HCT116 (cell line): ENCODE results near the gene DRICH1. TPM values are rescaled to one million over a fixed set of nuclear protein-coding genes. Genes with fewer than 3 reads are reported as not detected.
"Not testable (repeated sequence)": the region's sequence is repeated elsewhere in the genome, so short reads cannot be mapped to it uniquely, and the experiment has no call there.

Experiments used
- ATAC-seq: fragments of 200-7000 bp; cut with Tn5 transposase; 2 replicates; pipeline ENCODE4 v1.9.1; 2020; ENCODE audit warnings: mild to moderate bottlenecking, moderate library complexity
- BruUV-seq: library from RNA; stranded (reverse); fragments of 400-500 nt; replicated peaks from 2 replicates; lab custom pipeline; 2021; lab: Mats Ljungman, UMichigan
- CTCF ChIA-PET: fragments of 300-600 bp; sonication (Branson Sonifier 250); formaldehyde crosslinking; loops from one replicate; lab custom pipeline; 2021; ENCODE audit warnings: antibody characterized with exemption; lab: Charles Lee
- POLR2A ChIA-PET: fragments of 300-600, 350-600 bp; sonication (Branson Sonifier 250); formaldehyde crosslinking; loops from one replicate; lab custom pipeline; 2021; ENCODE audit warnings: antibody characterized with exemption; lab: Charles Lee
- RAD21 ChIA-PET, 2 experiments: fragments of 300-600 bp; sonication (Branson Sonifier 250); formaldehyde crosslinking; loops; one replicate each; lab custom pipeline; 2023; ENCODE audit warnings: low total read pairs in 2 of 2; ENCODE audit not compliant: uncharacterized antibody in 2 of 2, unreplicated experiment in 2 of 2, low non-redundant PET in 1 of 2; lab: Charles Lee
- DNase-seq: peaks from one replicate; pipeline ENCODE4 v3.0.0-alpha.2; 2010; ENCODE audit warnings: low read depth, low spot score
- H2AFZ ChIP-seq: fragments of 200-600 bp; shearing (Covaris generic), sonication (generic); 2 replicates; pipeline ENCODE4 v1.6.1; 2017; ENCODE audit warnings: low read depth, mixed run types, mixed read lengths, antibody characterized with exemption, low read length; ENCODE audit not compliant: poor library complexity, severe bottlenecking
- H3K27ac ChIP-seq: 2 replicates; pipeline ENCODE4 v1.5.1; 2012; ENCODE audit warnings: low read depth, low read length
- H3K27me3 ChIP-seq: fragments of 200-600 bp; sonication (generic); 2 replicates; pipeline ENCODE4 v1.6.1; 2016; ENCODE audit warnings: mixed run types, low read length, mixed read lengths; ENCODE audit not compliant: insufficient read depth
- H3K36me3 ChIP-seq, 2 experiments: fragments of 200-500 bp in 1 of 2; fragments of 200-600 bp in 1 of 2; sonication (Bioruptor generic) in 1 of 2; sonication (generic) in 1 of 2; 2 replicates each; pipeline versions ENCODE4 v1.5.1 to v1.6.1; 2014 to 2016; ENCODE audit warnings: low read length in 2 of 2, inconsistent platforms in 1 of 2, mixed read lengths in 1 of 2, mixed run types in 1 of 2; ENCODE audit not compliant: insufficient read depth in 2 of 2, control insufficient read depth in 1 of 2
- H3K4me1 ChIP-seq, 2 experiments: fragments of 200-600 bp in 1 of 2; sonication (generic) in 1 of 2; 2 replicates each; pipeline versions ENCODE4 v1.5.1 to v1.6.1; 2012 to 2017; ENCODE audit warnings: low read length in 2 of 2, inconsistent platforms in 1 of 2, mild to moderate bottlenecking in 1 of 2, mixed read lengths in 1 of 2, mixed run types in 1 of 2, moderate library complexity in 1 of 2; ENCODE audit not compliant: insufficient read depth in 2 of 2, control insufficient read depth in 1 of 2
- H3K4me2 ChIP-seq: fragments of 200-600 bp; sonication (generic); 2 replicates; pipeline ENCODE4 v1.6.1; 2017; ENCODE audit warnings: mixed run types, low read length, mixed read lengths
- H3K4me3 ChIP-seq, 2 experiments: fragments of 200-600 bp in 1 of 2; sonication (generic) in 1 of 2; replicated peaks in 1 of 2; 2 replicates each; pipeline ENCODE4 v1.5.1; 2011 to 2016; ENCODE audit warnings: low read length in 2 of 2, control low read depth in 1 of 2, low read depth in 1 of 2, mild to moderate bottlenecking in 1 of 2, mixed read lengths in 1 of 2, mixed run types in 1 of 2
- H3K79me2 ChIP-seq: fragments of 200-600 bp; sonication (generic); 2 replicates; pipeline ENCODE4 v1.6.1; 2017; ENCODE audit warnings: mild to moderate bottlenecking, mixed run types, low read length, moderate library complexity, mixed read lengths; ENCODE audit not compliant: insufficient read depth
- H3K9ac ChIP-seq: fragments of 200-600 bp; sonication (generic); 2 replicates; pipeline ENCODE4 v1.6.1; 2016; ENCODE audit warnings: low read length, mixed read lengths
- H3K9me2 ChIP-seq: fragments of 200-600 bp; sonication (generic), shearing (Covaris generic); 2 replicates; pipeline ENCODE4 v1.6.1; 2017; ENCODE audit warnings: mixed run types, mild to moderate bottlenecking, moderate library complexity; ENCODE audit not compliant: insufficient read depth
- H3K9me3 ChIP-seq, 2 experiments: fragments of 200-500 bp in 1 of 2; fragments of 200-600 bp in 1 of 2; sonication (Bioruptor generic) in 1 of 2; sonication (generic) in 1 of 2; 2 replicates each; pipeline ENCODE4 v1.6.1; 2014 to 2017; ENCODE audit warnings: low read length in 2 of 2, mixed read lengths in 2 of 2, inconsistent platforms in 1 of 2, low read depth in 1 of 2, mild to moderate bottlenecking in 1 of 2, mixed run types in 1 of 2, moderate library complexity in 1 of 2; ENCODE audit not compliant: control insufficient read depth in 1 of 2, insufficient read depth in 1 of 2
- H4K20me1 ChIP-seq: fragments of 200-600 bp; sonication (generic), shearing (Covaris generic); 2 replicates; pipeline ENCODE4 v1.6.1; 2017; ENCODE audit warnings: mixed run types, mild to moderate bottlenecking, moderate library complexity; ENCODE audit not compliant: insufficient read depth
- CTCF ChIP-seq, 3 experiments: fragments of 200-600 bp in 1 of 3; sonication (generic) in 1 of 3; IDR thresholded peaks in 2 of 3; conservative IDR thresholded peaks in 1 of 3; 2 replicates each; pipeline ENCODE4 v1.5.1; 2012 to 2017; ENCODE audit warnings: low read depth in 2 of 3, low read length in 2 of 3, antibody characterized with exemption in 1 of 3, borderline replicate concordance in 1 of 3, control low read depth in 1 of 3, mild to moderate bottlenecking in 1 of 3, mixed read lengths in 1 of 3, mixed run types in 1 of 3, moderate library complexity in 1 of 3; ENCODE audit not compliant: insufficient read depth in 1 of 3
- FOSL1 ChIP-seq: IDR thresholded peaks from 2 replicates; pipeline ENCODE4 v1.6.1; 2012; ENCODE audit warnings: low read depth
- TCF7L2 ChIP-seq: IDR thresholded peaks from 2 replicates; pipeline ENCODE4 v1.7.0; 2011; ENCODE audit warnings: borderline replicate concordance, inconsistent platforms; ENCODE audit not compliant: insufficient read depth, insufficient read length; ENCODE audit errors: extremely low read depth
- YY1 ChIP-seq: IDR thresholded peaks from 2 replicates; pipeline ENCODE4 v1.6.1; 2011; ENCODE audit warnings: low read length, low read depth, moderate library complexity, mild to moderate bottlenecking; ENCODE audit not compliant: insufficient replicate concordance; ENCODE audit errors: extremely low read depth
- ZNF274 ChIP-seq: fragments of 200-500 bp; sonication (Bioruptor generic); IDR thresholded peaks from 2 replicates; pipeline ENCODE4 v1.6.1; 2014; ENCODE audit warnings: mild to moderate bottlenecking, low read depth, low read length, inconsistent platforms
- intact Hi-C: fragments of 100-400 bp; cut with micrococcal nuclease; formaldehyde crosslinking; loops from 2 replicates; pipeline ENCODE4 v1.10.0; 2022
- total RNA-seq: library from RNA; stranded (reverse); gene quantifications from one replicate; pipeline ENCODE4 v1.2.1, GENCODE V29; 2021; ENCODE audit not compliant: unreplicated experiment
- TF ChIP-seq, protein P1 (sequence below): IDR thresholded peaks from 2 replicates; pipeline ENCODE4 v1.6.1; 2012

Gene DRICH1
- total RNA-seq, 1 experiment from 2014 or later: 0.44 TPM

GRCh38 chr22:23638611-23639010, 6.5 kb upstream of the DRICH1 start:
- Histone ChIP-seq H3K4me1 (no peaks in the 10 kb centered on the region), H3K27me3 (no peaks in the 10 kb centered on the region), H4K20me1 (no peaks in the 10 kb centered on the region)
- TF ChIP-seq, protein P1, sequence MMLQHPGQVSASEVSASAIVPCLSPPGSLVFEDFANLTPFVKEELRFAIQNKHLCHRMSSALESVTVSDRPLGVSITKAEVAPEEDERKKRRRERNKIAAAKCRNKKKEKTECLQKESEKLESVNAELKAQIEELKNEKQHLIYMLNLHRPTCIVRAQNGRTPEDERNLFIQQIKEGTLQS: no peak
- TF ChIP-seq FOSL1 (no peak), ZNF274 (no peak), YY1 (no peak), CTCF (IDR thresholded peaks at IDR 0.05 in 2 of 3, conservative IDR thresholded peaks at IDR 0.05 in 1 of 3; ENCODE audit: borderline replicate concordance in 1 of 3, insufficient read depth in 1 of 3, low read depth in 2 of 3, low read length in 2 of 3) (no peak), TCF7L2 (no peak)
- TF ChIP-seq, all 23 proteins: peak for 0
- ChIA-PET CTCF (no interaction called here), POLR2A (no interaction called here), RAD21 (no interaction called here)
- ATAC-seq (no peak), DNase-seq (no peak)
- no peak overlapping the region for H3K9ac ChIP-seq
- H2AFZ ChIP-seq: no peak overlapping the region
- no peak overlapping the region for H3K27ac ChIP-seq
- no peaks in the 10 kb centered on the region for H3K9me2 ChIP-seq
- H3K79me2 ChIP-seq: no peaks in the 10 kb centered on the region
- intact Hi-C loops: no loop called here
- no peaks in the 10 kb centered on the region for H3K36me3 ChIP-seq
- H3K4me3 ChIP-seq: no peak overlapping the region
- H3K9me3 ChIP-seq: no peaks in the 10 kb centered on the region
- no peak overlapping the region for H3K4me2 ChIP-seq
- BruUV-seq: no TSS peak

GRCh38 chr22:23635291-23635690, 3.2 kb upstream of the DRICH1 start:
- H3K9ac ChIP-seq, CTCF ChIA-PET, BruUV-seq, H3K9me2 ChIP-seq, RAD21 ChIA-PET, H3K79me2 ChIP-seq, H3K27me3 ChIP-seq, H2AFZ ChIP-seq, H3K27ac ChIP-seq, H3K4me3 ChIP-seq, H4K20me1 ChIP-seq, H3K4me2 ChIP-seq, intact Hi-C loops, H3K9me3 ChIP-seq, H3K36me3 ChIP-seq, ATAC-seq, DNase-seq, H3K4me1 ChIP-seq: not testable (repeated sequence)
- POLR2A ChIA-PET: interaction anchor here (0.7 kb wide), 1 partner anchor 11 kb away, joined by 3 read pairs; no protein-coding TSS in a partner anchor

GRCh38 chr22:23628056-23628743, 3.9 kb downstream of the DRICH1 start:
- H3K4me3 ChIP-seq, DNase-seq, ATAC-seq, RAD21 ChIA-PET, CTCF ChIA-PET, H3K4me2 ChIP-seq, POLR2A ChIA-PET, H4K20me1 ChIP-seq, H2AFZ ChIP-seq, BruUV-seq, intact Hi-C loops, H3K4me1 ChIP-seq, H3K27ac ChIP-seq, H3K27me3 ChIP-seq, H3K9ac ChIP-seq, H3K36me3 ChIP-seq, H3K79me2 ChIP-seq, H3K9me3 ChIP-seq, H3K9me2 ChIP-seq: not testable (repeated sequence)
